HepG2 (cell line): ENCODE results near the gene ETV6. TPM values are rescaled to one million over a fixed set of nuclear protein-coding genes. Genes with fewer than 3 reads are reported as not detected.

Experiments
- ATAC-seq: fragments of 200-7000 bp; cut with Tn5 transposase; 3 replicates; pipeline ENCODE4 v1.9.1; 2020; ENCODE audit warnings: mild to moderate bottlenecking, moderate library complexity
- BruUV-seq: library from RNA; stranded (reverse); fragments of 400-500 nt; replicated peaks from 2 replicates; lab custom pipeline; 2021; lab: Mats Ljungman, UMichigan
- CTCF ChIA-PET: fragments of 300-600 bp; formaldehyde crosslinking; extraction: SDS; loops from one replicate; lab custom pipeline; 2021; ENCODE audit warnings: low total read pairs, inconsistent platforms, low intra/inter-chr PET ratio; lab: Yijun Ruan, JAX
- POLR2A ChIA-PET: fragments of 350-600 bp; sonication (Branson Sonifier 250); formaldehyde crosslinking; loops from one replicate; lab custom pipeline; 2020; ENCODE audit warnings: antibody characterized with exemption, inconsistent platforms; lab: Yijun Ruan, JAX
- DNase-seq: peaks from one replicate; pipeline ENCODE4 v3.0.0-alpha.2; 2015; ENCODE audit warnings: low spot score
- FAIRE-seq: peaks from 3 replicates; lab custom pipeline; 2011; peaks lifted over from hg19 to GRCh38; lab: Jason Lieb, UNC
- H2AFZ ChIP-seq: one replicate; pipeline ENCODE4 v1.6.1; 2011; ENCODE audit warnings: low read length, inconsistent platforms
- H3K27ac ChIP-seq: fragments of 300-600 bp; 3 replicates; pipeline ENCODE4 v1.8.0; 2011; ENCODE audit warnings: mixed run types, mild to moderate bottlenecking, mixed read lengths, low read length, inconsistent platforms; ENCODE audit not compliant: insufficient read depth; ENCODE audit errors: extremely low read length
- H3K27me3 ChIP-seq, 2 experiments: fragments of 200-600 bp in 1 of 2; 2 replicates in 1 of 2; 3 replicates in 1 of 2; pipeline versions ENCODE4 v1.6.0 to v1.8.0; 2011; ENCODE audit warnings: low read length in 2 of 2, mild to moderate bottlenecking in 2 of 2, moderate library complexity in 2 of 2, inconsistent platforms in 1 of 2; ENCODE audit not compliant: insufficient read depth in 2 of 2, control insufficient read depth in 1 of 2
- H3K36me3 ChIP-seq, 2 experiments: fragments of 200-600 bp in 1 of 2; replicated peaks in 1 of 2; 2 replicates in 1 of 2; 3 replicates in 1 of 2; pipeline versions ENCODE4 v1.5.1 to v1.8.0; 2011; ENCODE audit warnings: low read length in 2 of 2, inconsistent platforms in 1 of 2; ENCODE audit not compliant: insufficient read depth in 2 of 2, control insufficient read depth in 1 of 2
- H3K4me1 ChIP-seq: 2 replicates; pipeline ENCODE4 v1.5.1; 2012; ENCODE audit warnings: low read length, inconsistent platforms; ENCODE audit not compliant: insufficient read depth
- H3K4me2 ChIP-seq: 2 replicates; pipeline ENCODE4 v1.6.0; 2011; ENCODE audit warnings: low read depth, low read length, inconsistent platforms
- H3K4me3 ChIP-seq, 3 experiments: fragments of 200-600 bp in 1 of 3; sonication (generic), shearing (Covaris generic) in 1 of 3; replicated peaks in 1 of 3; 2 replicates each; pipeline ENCODE4 v1.5.1; 2011 to 2016; ENCODE audit warnings: low read length in 3 of 3, inconsistent platforms in 2 of 3, low read depth in 2 of 3, mild to moderate bottlenecking in 2 of 3, control low read depth in 1 of 3, mixed read lengths in 1 of 3; ENCODE audit not compliant: insufficient read depth in 1 of 3
- H3K79me2 ChIP-seq: one replicate; pipeline ENCODE4 v1.6.1; 2011; ENCODE audit warnings: low read length, inconsistent platforms; ENCODE audit not compliant: insufficient read depth
- H3K9ac ChIP-seq: 2 replicates; pipeline ENCODE4 v1.6.0; 2011; ENCODE audit warnings: mild to moderate bottlenecking, low read depth, low read length, inconsistent platforms; ENCODE audit not compliant: insufficient read depth
- H3K9me3 ChIP-seq: 2 replicates; pipeline ENCODE4 v1.5.1; 2012; ENCODE audit warnings: mild to moderate bottlenecking, low read length
- H4K20me1 ChIP-seq: 2 replicates; pipeline ENCODE4 v1.6.0; 2011; ENCODE audit warnings: inconsistent platforms, mild to moderate bottlenecking, low read length, moderate library complexity; ENCODE audit not compliant: insufficient read depth
- CHD4 ChIP-seq: fragments of 200-600 bp; sonication (generic); IDR thresholded peaks from 2 replicates; pipeline ENCODE4 v1.7.0; 2017; ENCODE audit warnings: mild to moderate bottlenecking, low read length, borderline replicate concordance
- DPF2 ChIP-seq: sonication (generic); formaldehyde crosslinking; IDR thresholded peaks from 2 replicates; pipeline ENCODE4 v1.4.0; 2020; ENCODE audit warnings: mild to moderate bottlenecking, low read depth, missing genetic modification reagents, borderline replicate concordance
- EED ChIP-seq: sonication (generic); formaldehyde crosslinking; IDR thresholded peaks from 2 replicates; pipeline ENCODE4 v1.5.0; 2020; ENCODE audit warnings: mild to moderate bottlenecking, missing genetic modification reagents
- LCORL ChIP-seq, 2 experiments: fragments of 450-650 bp in 1 of 2; sonication (generic) in 1 of 2; formaldehyde crosslinking in 1 of 2; IDR thresholded peaks; 2 replicates each; pipeline versions ENCODE4 v1.5.0 to v1.6.1; 2017 to 2020; ENCODE audit warnings: antibody characterized with exemption in 1 of 2, missing genetic modification reagents in 1 of 2
- MAZ ChIP-seq, 2 experiments: sonication (generic) in 1 of 2; formaldehyde crosslinking in 1 of 2; IDR thresholded peaks; 2 replicates each; pipeline versions ENCODE4 v1.5.0 to v1.6.1; 2012 to 2020; ENCODE audit warnings: low read depth in 2 of 2, mild to moderate bottlenecking in 2 of 2, borderline replicate concordance in 1 of 2, improper control_type of control experiment in 1 of 2, low read length in 1 of 2, missing genetic modification reagents in 1 of 2, moderate library complexity in 1 of 2
- MYC ChIP-seq: sonication (generic); formaldehyde crosslinking; IDR thresholded peaks from 2 replicates; pipeline ENCODE4 v1.9.0; 2021; ENCODE audit warnings: missing genetic modification reagents, borderline replicate concordance
- PHF8 ChIP-seq: sonication (generic); formaldehyde crosslinking; IDR thresholded peaks from 2 replicates; pipeline ENCODE4 v1.5.0; 2020; ENCODE audit warnings: missing genetic modification reagents
- POGK ChIP-seq: sonication (generic); formaldehyde crosslinking; conservative IDR thresholded peaks from 2 replicates; pipeline ENCODE4 v1.8.0; 2022; ENCODE audit warnings: mild to moderate bottlenecking, moderate library complexity, missing genetic modification reagents
- SOX5 ChIP-seq: IDR thresholded peaks from 2 replicates; pipeline ENCODE4 v1.6.1; 2016; ENCODE audit warnings: borderline replicate concordance
- TOE1 ChIP-seq: sonication (generic); formaldehyde crosslinking; IDR thresholded peaks from 2 replicates; pipeline ENCODE4 v1.4.0; 2020; ENCODE audit warnings: mild to moderate bottlenecking, missing genetic modification reagents
- ZNF10 ChIP-seq: sonication (generic); formaldehyde crosslinking; IDR thresholded peaks from 2 replicates; pipeline ENCODE4 v1.4.0; 2020; ENCODE audit warnings: mild to moderate bottlenecking, low read depth, missing genetic modification reagents, borderline replicate concordance
- ZNF337 ChIP-seq: sonication (generic); formaldehyde crosslinking; IDR thresholded peaks from 2 replicates; pipeline ENCODE4 v1.5.1; 2020; ENCODE audit warnings: missing genetic modification reagents, low read depth, mild to moderate bottlenecking, borderline replicate concordance
- ZNF589 ChIP-seq: sonication (generic); formaldehyde crosslinking; conservative IDR thresholded peaks from 2 replicates; pipeline ENCODE4 v1.8.0; 2022; ENCODE audit warnings: mild to moderate bottlenecking, moderate library complexity, missing genetic modification reagents
- ZNF615 ChIP-seq: sonication (generic); formaldehyde crosslinking; IDR thresholded peaks from 2 replicates; pipeline ENCODE4 v1.5.0; 2020; ENCODE audit warnings: mild to moderate bottlenecking, missing genetic modification reagents, borderline replicate concordance
- ZNF747 ChIP-seq: sonication (generic); formaldehyde crosslinking; IDR thresholded peaks from 2 replicates; pipeline ENCODE4 v1.8.1; 2023; ENCODE audit warnings: missing genetic modification reagents, mild to moderate bottlenecking, borderline replicate concordance
- WGBS: methylation state at CpG from one replicate; pipeline ENCODE4 v1.1.6; 2017; ENCODE audit warnings: low lambda C conversion rate; 5-methylcytosine and 5-hydroxymethylcytosine counted together
- in situ Hi-C: cut with HindIII; loops from 2 replicates; pipeline ENCODE4 v1.10.0; 2017; ENCODE audit warnings: low pct_unique_long_range_greater_than_20kb; ENCODE audit not compliant: extremely low pct_ligation_motif_present
- intact Hi-C: fragments of 100-400 bp; cut with micrococcal nuclease; formaldehyde crosslinking; loops from one replicate; pipeline ENCODE4 v1.10.0; 2022; ENCODE audit not compliant: unreplicated experiment
- polyA plus RNA-seq, 8 experiments: library from polyadenylated mRNA; depleted of rRNA in 3 of 8; stranded (reverse) in 7 of 8; unstranded in 1 of 8; fragments of >200 nt; fragmentation: Illumina TruSeq in 4 of 8; extraction: Trizol in 4 of 8; gene quantifications; 2 replicates each; pipeline versions ENCODE4 v1.2.1 to v1.2.3, GENCODE V29; 2011 to 2016; ENCODE audit warnings: low read depth in 4 of 8, missing spikeins in 1 of 8, mixed read lengths in 1 of 8; ENCODE audit not compliant: insufficient read depth in 1 of 8
- total RNA-seq, 5 experiments: library from RNA; depleted of rRNA; stranded (reverse); fragments of >200 nt; fragmentation: Illumina TruSeq; extraction: Trizol; gene quantifications; 2 replicates each; pipeline ENCODE4 v1.2.3, GENCODE V29; 2016; ENCODE audit warnings: low read depth in 1 of 5

ETV6 gene
- total and polyA plus RNA-seq, 2 of the 13 experiments (the other 11 are each of a cell fraction or from before 2014, with no cell fraction given): 2.2 to 3.0 TPM

GRCh38 chr12:11879306-11879705 is 229.8 kb downstream of the ETV6 start:
- Histone ChIP-seq H2AFZ (no peak overlapping the region), H3K9ac (no peak overlapping the region), H3K4me3 (no peak overlapping the region), H3K79me2 (no peaks in the 10 kb centered on the region), H3K4me1 (peaks cover 48% of the 10 kb centered on the region), H4K20me1 (no peaks in the 10 kb centered on the region), H3K9me3 (no peaks in the 10 kb centered on the region), H3K27me3 (no peaks in the 10 kb centered on the region), H3K27ac (no peak overlapping the region), H3K36me3 (no peaks in the 10 kb centered on the region), H3K4me2 (no peak overlapping the region)
- ChIA-PET CTCF (no interaction called here), POLR2A (no interaction called here)
- FAIRE-seq (no peak), DNase-seq (no peak), ATAC-seq (no peak)
- intact Hi-C loops: no loop called here
- 96% methylated on average over 4 of the region's 4 CpGs for WGBS
- in situ Hi-C loops: no loop called here
- TF ChIP-seq ZNF337 (CRISPR knock-in tag) (no peak), POGK (CRISPR knock-in tag) (no peak), MYC (no peak), ZNF747 (CRISPR knock-in tag) (no peak), PHF8 (CRISPR knock-in tag) (no peak), ZNF10 (CRISPR knock-in tag) (no peak), SOX5 (CRISPR knock-in tag) (no peak), EED (no peak), TOE1 (CRISPR knock-in tag) (no peak), CHD4 (no peak), MAZ (IDR thresholded peaks at IDR 0.05; ENCODE audit: borderline replicate concordance, low read depth, low read length) (no peak), MAZ (CRISPR knock-in tag; IDR thresholded peaks at IDR 0.05; ENCODE audit: low read depth) (no peak), LCORL (IDR thresholded peaks at IDR 0.05) (no peak), LCORL (CRISPR knock-in tag; IDR thresholded peaks at IDR 0.05) (no peak), ZNF615 (CRISPR knock-in tag) (no peak), ZNF589 (CRISPR knock-in tag) (no peak), DPF2 (CRISPR knock-in tag) (no peak)
- no TSS peak for BruUV-seq
